ENCODE results near the gene CXCR4. TPM values are rescaled to one million over a fixed set of nuclear protein-coding genes. Genes with fewer than 3 reads are reported as not detected.

CXCR4 gene
- total and polyA plus RNA-seq, 2 experiments from 2014 or later: 2.1 TPM

- H3K79me2 ChIP-seq (replicated peaks; ENCODE audit: insufficient read depth): no peaks in the 10 kb centered on the region
- H3F3A ChIP-seq (replicated peaks; ENCODE audit: low read depth): no peaks in the 10 kb centered on the region
- no peak for ATAC-seq
- TF ChIP-seq EZH2phosphoT487 (IDR thresholded peaks at IDR 0.05; ENCODE audit: unreplicated experiment) (no peak), ZNF331 (CRISPR knock-in tag; IDR thresholded peaks at IDR 0.05; ENCODE audit: low read depth) (no peak), STAT1 (IDR thresholded peaks at IDR 0.05; ENCODE audit: unreplicated experiment) (no peak), REST (IDR thresholded peaks at IDR 0.05; ENCODE audit: unreplicated experiment) (no peak), CTCF (conservative IDR thresholded peaks at IDR 0.05; ENCODE audit: low read depth in 2 of 2) (no peak), POLR2AphosphoS5 (IDR thresholded peaks at IDR 0.05; ENCODE audit: low read depth) (no peak), NANOG (IDR thresholded peaks at IDR 0.05; ENCODE audit: borderline replicate concordance) (no peak), JUNB (IDR thresholded peaks at IDR 0.05; ENCODE audit: unreplicated experiment) (no peak), EZH2 (IDR thresholded peaks at IDR 0.05; ENCODE audit: low read depth, unreplicated experiment) (no peak), CREB1 (CRISPR knock-in tag; IDR thresholded peaks at IDR 0.05; ENCODE audit: low read depth) (no peak), ZNF462 (CRISPR knock-in tag; IDR thresholded peaks at IDR 0.05) (no peak), ZNF114 (CRISPR knock-in tag; IDR thresholded peaks at IDR 0.05) (no peak), ETS1 (IDR thresholded peaks at IDR 0.05) (no peak)
- Mint-ChIP-seq H3K36me3 (ENCODE audit: low read depth) (no peaks in the 10 kb centered on the region), H3K9me3 (no peaks in the 10 kb centered on the region; the same call in 2 of the 3 replicates), H3K4me3 (no peak overlapping the region), H3K4me1 (no peaks in the 10 kb centered on the region), H3K27me3 (ENCODE audit: insufficient read depth, low read depth, poor library complexity) (peaks cover 2% of the 10 kb centered on the region), H3K27ac (no peak overlapping the region)
- no peaks in the 10 kb centered on the region for H3K27me3 ChIP-seq (ENCODE audit: insufficient read depth)
- 0 out of 2 replicates have a peak, but pooled peaks cover 4% of the 10 kb centered on the region for H3K9me2 ChIP-seq (ENCODE audit: insufficient read depth)
- no peak for DNase-seq (ENCODE audit: low spot score)
- H3K36me3 ChIP-seq (ENCODE audit: insufficient read depth): no peaks in the 10 kb centered on the region
- no peak overlapping the region for H3K4me2 ChIP-seq
- no peak overlapping the region for H3K4me3 ChIP-seq
- no peak overlapping the region for H3K27ac ChIP-seq (ENCODE audit: low read depth)
- H2AFZ ChIP-seq: no peak overlapping the region
- H3K4me1 ChIP-seq (ENCODE audit: insufficient read depth): no peaks in the 10 kb centered on the region
- H4K20me1 ChIP-seq (replicated peaks; ENCODE audit: insufficient read depth): no peaks in the 10 kb centered on the region
These were observed 16.9 kb downstream of the CXCR4 start for GRCh38 chr2:136101042-136101441.
